GM19240 (cell line): ENCODE data around the gene FJX1.
"Not testable (repeated sequence)": the region's sequence is repeated elsewhere in the genome, so short reads cannot be mapped to it uniquely, and the experiment has no call there.

Source experiments
- DNase-seq: peaks from one replicate; pipeline ENCODE4 v3.0.0; 2011; ENCODE audit warnings: low spot score; ENCODE audit not compliant: insufficient read length

FJX1 gene

DNA sequence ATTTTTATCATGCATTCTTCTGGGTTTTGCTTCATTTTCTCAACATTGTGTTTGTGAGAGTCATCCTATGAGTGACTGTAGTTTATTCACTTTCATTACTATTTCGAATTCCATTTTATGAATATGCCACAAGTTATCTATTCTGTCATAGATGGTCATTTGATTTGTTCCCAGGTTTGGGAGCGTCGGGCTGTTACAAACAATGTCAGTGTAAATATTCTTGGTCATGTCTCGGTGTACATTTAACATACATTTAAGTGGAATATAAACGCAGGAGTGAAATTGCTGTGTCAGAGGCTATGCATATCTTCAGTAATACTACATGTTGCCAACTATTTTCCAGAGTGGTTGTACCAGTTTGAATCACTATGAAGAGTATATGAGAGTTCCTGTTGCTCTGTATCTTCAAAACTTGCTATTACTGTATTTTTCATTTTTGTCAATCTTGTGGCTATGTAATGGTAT, 46.7 kb downstream of the FJX1 start:
- no peak for DNase-seq

DNA sequence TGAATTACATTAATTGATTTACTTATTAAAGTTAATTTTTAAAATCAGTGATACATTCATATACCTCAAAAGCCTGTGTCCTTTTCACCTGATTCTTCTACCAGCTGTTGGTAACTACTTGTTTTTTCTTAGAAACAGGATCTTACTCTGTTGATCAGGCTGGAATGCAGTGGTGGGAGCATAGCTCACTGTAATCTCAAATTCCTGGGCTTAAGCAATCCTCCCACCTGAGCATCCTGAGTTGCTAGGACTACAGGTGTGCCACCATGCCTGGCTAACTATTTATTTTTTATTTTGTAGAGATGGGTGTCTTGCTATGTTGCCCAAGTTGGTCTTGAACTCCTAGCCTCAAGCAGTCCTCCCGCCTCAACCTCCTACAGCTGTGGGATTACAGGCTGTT, 49.0 kb downstream of the FJX1 start:
- DNase-seq = no peak

DNA sequence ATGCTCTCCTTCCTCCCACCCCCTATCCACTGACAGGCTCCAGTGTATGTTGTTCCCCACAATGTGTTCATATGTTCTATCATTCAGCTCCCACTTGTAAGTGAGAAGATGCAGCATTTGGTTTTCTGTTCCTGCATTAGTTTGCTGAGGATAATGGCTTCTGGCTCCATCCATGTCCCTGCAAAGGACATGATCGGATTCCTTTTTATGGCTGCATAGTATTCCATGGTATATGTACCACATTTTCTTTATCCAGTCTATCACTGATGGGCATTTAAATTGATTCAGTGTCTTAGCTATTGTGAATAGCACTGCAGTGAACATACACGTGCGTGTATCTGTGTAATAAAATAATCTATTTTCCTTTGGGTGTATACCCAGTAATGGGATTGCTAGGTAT, 50.1 kb downstream of the FJX1 start:
- not testable (repeated sequence) for DNase-seq
